Nephron (organoid): ENCODE results near the gene THRA.

Experiments
- H3K27ac Mint-ChIP-seq, 3 experiments: 2 replicates each; pipeline ENCODE4 v1.8.0; 2020; ENCODE audit warnings: mixed read lengths in 3 of 3, mild to moderate bottlenecking in 2 of 3, moderate library complexity in 1 of 3
- H3K27me3 Mint-ChIP-seq: 2 replicates; pipeline ENCODE4 v1.8.0; 2021; ENCODE audit warnings: low read depth, mild to moderate bottlenecking, moderate library complexity, mixed read lengths
- H3K36me3 Mint-ChIP-seq: 2 replicates; pipeline ENCODE4 v1.8.0; 2020; ENCODE audit warnings: low read depth, mixed read lengths
- H3K4me1 Mint-ChIP-seq: 2 replicates; pipeline ENCODE4 v1.8.0; 2020; ENCODE audit warnings: mixed read lengths
- H3K4me3 Mint-ChIP-seq, 3 experiments: 2 replicates each; pipeline ENCODE4 v1.8.0; 2020; ENCODE audit warnings: mild to moderate bottlenecking in 3 of 3, mixed read lengths in 3 of 3, moderate library complexity in 2 of 3
- H3K9me3 Mint-ChIP-seq: 2 replicates; pipeline ENCODE4 v1.8.0; 2020; ENCODE audit warnings: mixed read lengths
- CTCF ChIP-seq, 3 experiments: fragments of 200-600 bp; sonication (generic); IDR thresholded peaks; one replicate each; pipeline ENCODE4 v1.5.0; 2021; ENCODE audit warnings: antibody characterized with exemption in 3 of 3; ENCODE audit not compliant: unreplicated experiment in 3 of 3

The THRA gene

GRCh38 chr17:40022497-40022896 is 40.3 kb upstream of the THRA start:
- no peak overlapping the region for H3K4me3 Mint-ChIP-seq
- H3K27ac Mint-ChIP-seq: no peak overlapping the region
- H3K27me3 Mint-ChIP-seq: no peaks in the 10 kb centered on the region
- peaks cover 47% of the 10 kb centered on the region for H3K36me3 Mint-ChIP-seq
- H3K9me3 Mint-ChIP-seq: no peaks in the 10 kb centered on the region
- peaks cover 46% of the 10 kb centered on the region for H3K4me1 Mint-ChIP-seq
- no peak for TF ChIP-seq CTCF (IDR thresholded peaks at IDR 0.05; ENCODE audit: unreplicated experiment in 3 of 3)

GRCh38 chr17:40022961-40023541 is 39.7 kb upstream of the THRA start:
- peaks cover 47% of the 10 kb centered on the region for H3K36me3 Mint-ChIP-seq
- peaks cover 40% of the 10 kb centered on the region for H3K4me1 Mint-ChIP-seq
- H3K4me3 Mint-ChIP-seq: no peak overlapping the region
- no peaks in the 10 kb centered on the region for H3K27me3 Mint-ChIP-seq
- peak overlapping the region in 1 of 3 experiments; percentile 61 for H3K27ac Mint-ChIP-seq
- H3K9me3 Mint-ChIP-seq: no peaks in the 10 kb centered on the region
- TF ChIP-seq CTCF (IDR thresholded peaks at IDR 0.05; ENCODE audit: unreplicated experiment in 3 of 3): no peak

GRCh38 chr17:40023590-40024292 is 39.0 kb upstream of the THRA start:
- no peak overlapping the region for H3K4me3 Mint-ChIP-seq
- H3K27ac Mint-ChIP-seq: peak overlapping the region in 2 of 3 experiments; percentile 61 to 68
- peaks cover 53% of the 10 kb centered on the region for H3K36me3 Mint-ChIP-seq
- peaks cover 33% of the 10 kb centered on the region for H3K4me1 Mint-ChIP-seq
- no peak for TF ChIP-seq CTCF (IDR thresholded peaks at IDR 0.05; ENCODE audit: unreplicated experiment in 3 of 3)
- H3K9me3 Mint-ChIP-seq: no peaks in the 10 kb centered on the region
- H3K27me3 Mint-ChIP-seq: no peaks in the 10 kb centered on the region

GRCh38 chr17:40024901-40025300 is 37.9 kb upstream of the THRA start:
- Mint-ChIP-seq H3K27ac (no peak overlapping the region), H3K4me3 (no peak overlapping the region), H3K9me3 (no peaks in the 10 kb centered on the region), H3K4me1 (peaks cover 27% of the 10 kb centered on the region), H3K36me3 (peaks cover 56% of the 10 kb centered on the region), H3K27me3 (no peaks in the 10 kb centered on the region)
- TF ChIP-seq CTCF (IDR thresholded peaks at IDR 0.05; ENCODE audit: unreplicated experiment in 3 of 3): no peak

GRCh38 chr17:40025559-40025958 is 37.2 kb upstream of the THRA start:
- H3K27me3 Mint-ChIP-seq: no peaks in the 10 kb centered on the region
- H3K4me3 Mint-ChIP-seq: no peak overlapping the region
- H3K9me3 Mint-ChIP-seq: no peaks in the 10 kb centered on the region
- no peak overlapping the region for H3K27ac Mint-ChIP-seq
- H3K4me1 Mint-ChIP-seq: peaks cover 27% of the 10 kb centered on the region
- TF ChIP-seq CTCF (IDR thresholded peaks at IDR 0.05; ENCODE audit: unreplicated experiment in 3 of 3): no peak
- peaks cover 54% of the 10 kb centered on the region for H3K36me3 Mint-ChIP-seq
